A549 (cell line): ENCODE results near the gene RNU2-63P. TPM values are rescaled to one million over a fixed set of nuclear protein-coding genes. Genes with fewer than 3 reads are reported as not detected.

Source experiments
- ATAC-seq, 2 experiments: fragments of 200-7000 bp in 1 of 2; fragments of >200 bp in 1 of 2; cut with Nextera tagmentation in 1 of 2; cut with Tn5 transposase in 1 of 2; 3 replicates each; pipeline versions ENCODE4 v1.8.0 to v1.9.1; 2018 to 2020; ENCODE audit warnings: mild to moderate bottlenecking in 1 of 2, moderate library complexity in 1 of 2
- CTCF ChIA-PET: fragments of 300-600 bp; sonication (Branson Sonifier 250); formaldehyde crosslinking; extraction: SDS; loops from one replicate; lab custom pipeline; 2021; ENCODE audit warnings: antibody characterized with exemption, inconsistent platforms; lab: Yijun Ruan, JAX
- POLR2A ChIA-PET: fragments of 350-600 bp; formaldehyde crosslinking; extraction: SDS; loops from one replicate; lab custom pipeline; 2021; ENCODE audit warnings: antibody characterized with exemption, inconsistent platforms; lab: Yijun Ruan, JAX
- DNase-seq, 2 experiments: peaks; one replicate each; pipeline versions ENCODE4 v3.0.0 to v3.0.0-alpha.2; 2011 to 2016; ENCODE audit warnings: low read depth in 1 of 2, low spot score in 1 of 2
- FAIRE-seq: peaks from 2 replicates; lab custom pipeline; 2011; peaks lifted over from hg19 to GRCh38; lab: Jason Lieb, UNC
- H3K27ac ChIP-seq, 2 experiments: fragments of >200 bp; sonication (Bioruptor Twin); formaldehyde crosslinking; 3 replicates each; pipeline ENCODE4 v1.5.1; 2016 to 2017
- H3K4me1 ChIP-seq: fragments of >200 bp; sonication (Bioruptor Twin); formaldehyde crosslinking; 3 replicates; pipeline ENCODE4 v1.6.1; 2016
- H3K4me2 ChIP-seq: fragments of >200 bp; sonication (Bioruptor Twin); formaldehyde crosslinking; 3 replicates; pipeline ENCODE4 v1.6.1; 2016
- H3K4me3 ChIP-seq: fragments of >200 bp; sonication (Bioruptor Twin); formaldehyde crosslinking; 3 replicates; pipeline ENCODE4 v1.5.1; 2016
- H3K9me3 ChIP-seq: fragments of >200 bp; sonication (Bioruptor Twin); formaldehyde crosslinking; 3 replicates; pipeline ENCODE4 v1.6.1; 2016
- EHMT2 ChIP-seq: fragments of 200-600 bp; sonication (generic); IDR thresholded peaks from 2 replicates; pipeline ENCODE4 v1.6.1; 2016; ENCODE audit warnings: antibody characterized with exemption, low read depth, mild to moderate bottlenecking, moderate library complexity
- ELK1 ChIP-seq: fragments of 150-350 bp; IDR thresholded peaks from 2 replicates; pipeline ENCODE4 v1.6.1; 2014; ENCODE audit warnings: low read depth, mild to moderate bottlenecking, low read length
- EP300 ChIP-seq, 2 experiments: fragments of >200 bp; sonication (Bioruptor Twin); formaldehyde crosslinking; IDR thresholded peaks; 2 replicates in 1 of 2; 3 replicates in 1 of 2; pipeline ENCODE4 v1.6.1; 2016 to 2017
- FOSL2 ChIP-seq, 2 experiments: fragments of 450-650 bp in 1 of 2; fragments of >200 bp in 1 of 2; sonication (Bioruptor Twin) in 1 of 2; formaldehyde crosslinking; IDR thresholded peaks; 2 replicates each; pipeline versions ENCODE4 v1.5.0 to v1.6.1; 2016 to 2020; ENCODE audit warnings: mild to moderate bottlenecking in 1 of 2, moderate library complexity in 1 of 2
- GATA3 ChIP-seq: IDR thresholded peaks from 2 replicates; pipeline ENCODE4 v1.6.1; 2012; ENCODE audit warnings: borderline replicate concordance
- HMGXB4 ChIP-seq: fragments of 250-450 bp; sonication (Bioruptor Pico); IDR thresholded peaks from 2 replicates; pipeline ENCODE4 v1.5.0; 2021; ENCODE audit warnings: mild to moderate bottlenecking, moderate library complexity, borderline replicate concordance
- HOXB13 ChIP-seq: fragments of 250-450 bp; sonication (Bioruptor Pico); IDR thresholded peaks from 2 replicates; pipeline ENCODE4 v1.5.0; 2020; ENCODE audit warnings: low read depth, mild to moderate bottlenecking, moderate library complexity
- HOXB5 ChIP-seq: fragments of 250-450 bp; sonication (Bioruptor Pico); IDR thresholded peaks from 2 replicates; pipeline ENCODE4 v1.5.0; 2020; ENCODE audit warnings: mild to moderate bottlenecking, moderate library complexity
- JUNB ChIP-seq: fragments of >200 bp; sonication (Bioruptor Twin); formaldehyde crosslinking; IDR thresholded peaks from 2 replicates; pipeline ENCODE4 v1.6.1; 2016
- MAFK ChIP-seq: fragments of 450-650 bp; IDR thresholded peaks from 2 replicates; pipeline ENCODE4 v1.6.1; 2014; ENCODE audit not compliant: partially characterized antibody
- MAX ChIP-seq: IDR thresholded peaks from 2 replicates; pipeline ENCODE4 v1.6.1; 2012
- PHF8 ChIP-seq: fragments of 200-600 bp; sonication (generic); IDR thresholded peaks from 2 replicates; pipeline ENCODE4 v1.6.1; 2016; ENCODE audit warnings: low read depth, mild to moderate bottlenecking, antibody characterized with exemption, moderate library complexity, borderline replicate concordance
- RARB ChIP-seq: fragments of 250-450 bp; sonication (Bioruptor Pico); IDR thresholded peaks from 2 replicates; pipeline ENCODE4 v1.8.0; 2021; ENCODE audit warnings: mild to moderate bottlenecking, moderate library complexity
- RCOR1 ChIP-seq: fragments of 150-350 bp; IDR thresholded peaks from 2 replicates; pipeline ENCODE4 v1.6.1; 2014; ENCODE audit warnings: antibody characterized with exemption, low read length, low read depth
- RNF2 ChIP-seq: fragments of 200-600 bp; sonication (generic); IDR thresholded peaks from 2 replicates; pipeline ENCODE4 v1.6.1; 2016; ENCODE audit warnings: low read depth, mild to moderate bottlenecking, antibody characterized with exemption, moderate library complexity, borderline replicate concordance
- USF2 ChIP-seq: fragments of 450-650 bp; IDR thresholded peaks from 2 replicates; pipeline ENCODE4 v1.6.1; 2014; ENCODE audit warnings: antibody characterized with exemption
- WGBS: methylation state at CpG from one replicate; pipeline ENCODE4 v1.1.6; 2017; ENCODE audit errors: missing lambda C conversion rate; 5-methylcytosine and 5-hydroxymethylcytosine counted together
- polyA plus RNA-seq, 4 experiments: library from polyadenylated mRNA; depleted of rRNA in 3 of 4; stranded (reverse); fragments of >200 nt; fragmentation: RNase III in 1 of 4; extraction: RNeasy Plus Mini Kit Qiagen cat#74134 plus additional on column Dnase treatment in 1 of 4; gene quantifications; 2 replicates in 3 of 4; 3 replicates in 1 of 4; pipeline ENCODE4 v1.2.3, GENCODE V29; 2011 to 2017
- TF ChIP-seq, protein P1 (sequence below): fragments of >200 bp; sonication (Bioruptor Twin); formaldehyde crosslinking; IDR thresholded peaks from 2 replicates; pipeline ENCODE4 v1.6.1; 2016

The RNU2-63P gene
- polyA plus RNA-seq, 2 of the 4 experiments (the other 2 are of a cell fraction), result 33.0 TPM; not detected in 1

DNA sequence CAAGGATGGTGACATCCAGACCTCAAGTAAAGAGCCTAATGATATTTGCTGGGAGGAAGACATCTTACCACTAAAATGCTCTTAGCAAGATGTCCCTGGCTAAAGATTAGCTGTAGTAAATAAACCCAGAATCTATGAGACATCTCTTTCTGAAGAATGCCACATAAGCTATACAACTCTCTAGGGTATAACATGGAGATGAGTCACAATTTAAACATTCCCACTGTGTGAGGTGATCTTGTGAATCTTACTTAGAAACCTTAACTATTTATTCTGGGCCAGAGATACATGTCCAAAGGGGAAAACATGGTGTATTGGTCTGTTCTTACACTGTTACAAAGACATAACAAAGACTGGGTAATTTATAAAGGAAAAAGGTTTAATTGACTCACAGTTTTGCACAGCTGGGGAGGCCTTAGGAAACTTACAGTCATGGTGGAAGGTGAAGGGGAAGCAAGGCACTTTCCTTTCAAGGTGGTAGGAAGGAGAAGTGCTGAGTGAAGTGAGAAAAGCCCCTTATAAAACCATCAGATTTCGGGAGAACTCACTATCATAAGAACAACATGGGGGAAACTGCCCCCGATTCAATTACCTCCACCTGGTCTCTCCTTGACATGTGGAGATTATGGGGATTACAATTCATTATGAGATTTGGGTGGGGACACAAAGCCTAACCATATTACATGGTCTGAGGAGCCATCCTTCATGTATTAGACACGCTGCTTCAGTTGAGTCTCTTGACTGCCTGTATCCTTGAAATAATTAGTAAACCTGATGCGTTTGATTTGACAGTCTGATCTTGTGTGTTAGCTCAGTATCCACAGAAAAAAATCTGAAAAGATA is 22.1 kb upstream of the RNU2-63P start:
- CTCF ChIA-PET, result interaction anchor here (0.6 to 1.4 kb wide), 3 partner anchors 22 to 121 kb away, joined by 3 read pairs; no protein-coding TSS in a partner anchor
- FAIRE-seq (peak; percentile 59), DNase-seq (peak; percentile 46 to 81), ATAC-seq (peak; percentile 97 to 99)
- POLR2A ChIA-PET, result interaction anchor here (0.9 kb wide), 1 partner anchor 22 kb away, joined by 3 read pairs; no protein-coding TSS in a partner anchor
- Histone ChIP-seq H3K4me3 (no peak overlapping the region), H3K9me3 (peaks cover 23% of the 10 kb centered on the region; the same call in 1 of the 3 replicates), H3K4me2 (peak overlapping the region; percentile 54), H3K27ac (peak overlapping the region; percentile 71 to 77), H3K4me1 (peaks cover 38% of the 10 kb centered on the region)
- TF ChIP-seq RNF2, result no peak
- peak; percentile 49 for TF ChIP-seq MAFK
- TF ChIP-seq MAX, result peak; percentile 57; the same call in 1 of the 2 replicates
- TF ChIP-seq JUNB, result peak; percentile 84
- 0 out of 2 replicates have a peak, but pooled peaks have one; percentile 50 for TF ChIP-seq EHMT2
- no peak for TF ChIP-seq RCOR1
- TF ChIP-seq GATA3, result peak; percentile 61; the same call in 1 of the 2 replicates
- TF ChIP-seq FOSL2 (IDR thresholded peaks at IDR 0.05), result peak; percentile 67
- peak; percentile 85 for TF ChIP-seq FOSL2 (CRISPR knock-in tag; IDR thresholded peaks at IDR 0.05)
- WGBS, result 83% methylated on average over 4 of the region's 4 CpGs

- Histone ChIP-seq H3K27ac (no peak overlapping the region), H3K4me1 (peaks cover 24% of the 10 kb centered on the region), H3K4me2 (no peak overlapping the region), H3K9me3 (peaks cover 23% of the 10 kb centered on the region; the same call in 1 of the 3 replicates), H3K4me3 (no peak overlapping the region)
- TF ChIP-seq HMGXB4 (CRISPR knock-in tag) (no peak), HOXB5 (CRISPR knock-in tag) (no peak), USF2 (no peak), PHF8 (no peak), RARB (CRISPR knock-in tag) (no peak), EP300 (IDR thresholded peaks at IDR 0.05) (no peak), HOXB13 (CRISPR knock-in tag) (no peak), ELK1 (no peak), EHMT2 (no peak)
- TF ChIP-seq, protein P1, sequence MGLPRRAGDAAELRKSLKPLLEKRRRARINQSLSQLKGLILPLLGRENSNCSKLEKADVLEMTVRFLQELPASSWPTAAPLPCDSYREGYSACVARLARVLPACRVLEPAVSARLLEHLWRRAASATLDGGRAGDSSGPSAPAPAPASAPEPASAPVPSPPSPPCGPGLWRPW, result no peak
- ChIA-PET POLR2A (no interaction called here), CTCF (interaction anchor here (1.4 kb wide), 2 partner anchors 24 to 123 kb away, joined by 3 to 5 read pairs; no protein-coding TSS in a partner anchor)
- ATAC-seq (no peak), FAIRE-seq (no peak), DNase-seq (no peak)
Observed at GRCh38 chr2:88036606-88037005, 20.3 kb upstream of the RNU2-63P start.
